H1 (cell line): Measurements from ENCODE around the gene MRM1. TPM values are rescaled to one million over a fixed set of nuclear protein-coding genes. Genes with fewer than 3 reads are reported as not detected.

Experiments used
- CTCF ChIA-PET: fragments of 300-600 bp; sonication (Branson Sonifier 250); formaldehyde crosslinking; loops from one replicate; lab custom pipeline; 2021; ENCODE audit not compliant: partially characterized antibody; lab: Charles Lee
- POLR2A ChIA-PET: fragments of 300-600 bp; sonication (Branson Sonifier 250); formaldehyde crosslinking; loops from one replicate; lab custom pipeline; 2021; ENCODE audit warnings: inconsistent platforms; ENCODE audit not compliant: partially characterized antibody; lab: Charles Lee
- DNase-seq, 2 experiments: peaks; one replicate each; pipeline versions ENCODE4 v3.0.0 to v3.0.0-alpha.2; 2010 to 2022; ENCODE audit warnings: low spot score in 2 of 2, low read depth in 1 of 2, mixed read lengths in 1 of 2
- FAIRE-seq: peaks from 2 replicates; lab custom pipeline; 2011; peaks lifted over from hg19 to GRCh38; lab: Jason Lieb, UNC
- H2AFZ ChIP-seq: 2 replicates; pipeline ENCODE4 v1.8.1; 2012; ENCODE audit warnings: low read length, inconsistent platforms
- H2AK5ac ChIP-seq: 2 replicates; pipeline ENCODE4 v1.6.1; 2013; ENCODE audit warnings: low read depth, low read length
- H2BK120ac ChIP-seq: replicated peaks from 2 replicates; pipeline ENCODE3; 2013; ENCODE audit warnings: low read depth, low read length, inconsistent platforms
- H2BK12ac ChIP-seq: 2 replicates; pipeline ENCODE4 v1.6.1; 2013; ENCODE audit warnings: low read depth, low read length
- H2BK15ac ChIP-seq: 2 replicates; pipeline ENCODE4 v1.6.1; 2013; ENCODE audit warnings: low read length
- H2BK20ac ChIP-seq: 2 replicates; pipeline ENCODE4 v1.6.1; 2013; ENCODE audit warnings: low read length
- H2BK5ac ChIP-seq: 2 replicates; pipeline ENCODE4 v1.6.1; 2013; ENCODE audit warnings: low read depth, low read length
- H3K14ac ChIP-seq: 2 replicates; pipeline ENCODE4 v1.6.1; 2013; ENCODE audit warnings: inconsistent platforms; ENCODE audit not compliant: insufficient read length
- H3K18ac ChIP-seq: 2 replicates; pipeline ENCODE4 v1.6.1; 2013; ENCODE audit warnings: low read length; ENCODE audit errors: extremely low read depth
- H3K23ac ChIP-seq: 2 replicates; pipeline ENCODE4 v1.6.1; 2013; ENCODE audit warnings: inconsistent platforms; ENCODE audit not compliant: insufficient read length
- H3K23me2 ChIP-seq: 2 replicates; pipeline ENCODE4 v1.6.1; 2013; ENCODE audit warnings: low read depth, low read length
- H3K27ac ChIP-seq: 2 replicates; pipeline ENCODE4 v1.6.1; 2011; ENCODE audit warnings: low read depth, low read length, inconsistent platforms
- H3K27me3 ChIP-seq, 4 experiments: replicated peaks in 1 of 4; 1 replicate in 1 of 4; 2 replicates in 3 of 4; pipeline versions ENCODE4 v1.6.1 to v1.8.1; 2011 to 2013; ENCODE audit warnings: low read length in 3 of 4, mild to moderate bottlenecking in 3 of 4, inconsistent platforms in 2 of 4, mixed read lengths in 2 of 4, moderate library complexity in 1 of 4; ENCODE audit not compliant: control insufficient read depth in 3 of 4, insufficient read depth in 3 of 4; ENCODE audit errors: extremely low read depth in 1 of 4
- H3K36me3 ChIP-seq, 4 experiments: 2 replicates each; pipeline versions ENCODE4 v1.6.1 to v1.8.1; 2011 to 2013; ENCODE audit warnings: mild to moderate bottlenecking in 4 of 4, low read length in 3 of 4, moderate library complexity in 2 of 4, control low read depth in 1 of 4, inconsistent platforms in 1 of 4; ENCODE audit not compliant: insufficient read depth in 4 of 4, control insufficient read depth in 2 of 4
- H3K4ac ChIP-seq: replicated peaks from 2 replicates; pipeline ENCODE3; 2013; ENCODE audit warnings: low read length, low read depth, mixed read lengths, inconsistent platforms; ENCODE audit not compliant: insufficient read length
- H3K4me1 ChIP-seq, 4 experiments: replicated peaks in 1 of 4; 1 replicate in 1 of 4; 2 replicates in 3 of 4; pipeline versions ENCODE4 v1.6.1 to v1.8.1; 2011 to 2013; ENCODE audit warnings: low read length in 3 of 4, inconsistent platforms in 2 of 4, mixed read lengths in 1 of 4; ENCODE audit not compliant: insufficient read depth in 4 of 4, control insufficient read depth in 3 of 4
- H3K4me2 ChIP-seq, 2 experiments: 2 replicates each; pipeline versions ENCODE4 v1.6.1 to v1.8.1; 2011 to 2013; ENCODE audit warnings: low read depth in 2 of 2, low read length in 2 of 2, control low read depth in 1 of 2, inconsistent platforms in 1 of 2, mild to moderate bottlenecking in 1 of 2; ENCODE audit not compliant: insufficient read depth in 1 of 2
- H3K4me3 ChIP-seq, 4 experiments: fragments of 200-600, 300-600 bp in 1 of 4; sonication (generic), shearing (Covaris generic), sonication (Bioruptor Twin) in 1 of 4; 2 replicates each; pipeline versions ENCODE4 v1.5.1 to v1.8.1; 2011 to 2016; ENCODE audit warnings: low read length in 4 of 4, low read depth in 3 of 4, control low read depth in 2 of 4, inconsistent platforms in 2 of 4, mild to moderate bottlenecking in 2 of 4, mixed read lengths in 1 of 4, moderate library complexity in 1 of 4; ENCODE audit not compliant: insufficient read depth in 2 of 4; ENCODE audit errors: extremely low read depth in 1 of 4
- H3K56ac ChIP-seq: replicated peaks from 2 replicates; pipeline ENCODE3; 2013; ENCODE audit warnings: low read depth, mild to moderate bottlenecking, mixed read lengths, low read length, inconsistent platforms; ENCODE audit not compliant: insufficient read length
- H3K79me1 ChIP-seq: 2 replicates; pipeline ENCODE4 v1.6.1; 2013; ENCODE audit warnings: low read depth, low read length, control low read depth
- H3K79me2 ChIP-seq, 2 experiments: 2 replicates each; pipeline versions ENCODE4 v1.6.1 to v1.8.1; 2012 to 2013; ENCODE audit warnings: low read length in 2 of 2, mild to moderate bottlenecking in 2 of 2, inconsistent platforms in 1 of 2; ENCODE audit not compliant: insufficient read depth in 2 of 2, control insufficient read depth in 1 of 2
- H3K9ac ChIP-seq, 4 experiments: replicated peaks in 1 of 4; 1 replicate in 1 of 4; 2 replicates in 3 of 4; pipeline versions ENCODE4 v1.6.1 to v1.8.1; 2011 to 2013; ENCODE audit warnings: low read depth in 3 of 4, low read length in 3 of 4, control low read depth in 2 of 4, mild to moderate bottlenecking in 2 of 4, moderate library complexity in 2 of 4, inconsistent platforms in 1 of 4; ENCODE audit errors: extremely low read depth in 1 of 4
- H3K9me3 ChIP-seq, 2 experiments: 2 replicates each; pipeline versions ENCODE4 v1.6.1 to v1.8.1; 2012 to 2013; ENCODE audit warnings: mild to moderate bottlenecking in 2 of 2, moderate library complexity in 2 of 2, control low read depth in 1 of 2, inconsistent platforms in 1 of 2, low read depth in 1 of 2, low read length in 1 of 2, mixed read lengths in 1 of 2; ENCODE audit not compliant: insufficient read depth in 2 of 2
- H4K20me1 ChIP-seq, 2 experiments: replicated peaks in 1 of 2; 2 replicates each; pipeline versions ENCODE3 to v1.8.1; 2011 to 2013; ENCODE audit warnings: inconsistent platforms in 2 of 2, low read length in 2 of 2, mild to moderate bottlenecking in 1 of 2; ENCODE audit not compliant: insufficient read depth in 2 of 2, control insufficient read depth in 1 of 2
- H4K5ac ChIP-seq: 2 replicates; pipeline ENCODE4 v1.6.1; 2013; ENCODE audit warnings: low read length, low read depth, mixed read lengths, inconsistent platforms; ENCODE audit not compliant: insufficient read length
- H4K8ac ChIP-seq: 2 replicates; pipeline ENCODE4 v1.8.0; 2013; ENCODE audit warnings: mild to moderate bottlenecking, moderate library complexity, low read length, inconsistent platforms; ENCODE audit not compliant: insufficient read depth; ENCODE audit errors: extremely low read depth
- H4K91ac ChIP-seq: replicated peaks from 2 replicates; pipeline ENCODE3; 2013; ENCODE audit warnings: low read length, mixed read lengths, inconsistent platforms; ENCODE audit not compliant: insufficient read length
- CBX5 ChIP-seq: fragments of 300-800, 300-1000 bp; sonication (generic); IDR thresholded peaks from 2 replicates; pipeline ENCODE4 v1.7.1; 2016; ENCODE audit warnings: antibody characterized with exemption, low read length, low read depth
- CREB1 ChIP-seq: IDR thresholded peaks from 2 replicates; pipeline ENCODE4 v1.6.1; 2012; ENCODE audit warnings: inconsistent platforms
- GABPA ChIP-seq: IDR thresholded peaks from 2 replicates; pipeline ENCODE4 v1.6.1; 2011; ENCODE audit warnings: mild to moderate bottlenecking, low read length, moderate library complexity, borderline replicate concordance; ENCODE audit not compliant: insufficient read depth
- JUND ChIP-seq: IDR thresholded peaks from 2 replicates; pipeline ENCODE4 v1.6.1; 2011; ENCODE audit warnings: mild to moderate bottlenecking, improper control_type of control experiment, low read length
- KDM5A ChIP-seq: fragments of 200-600 bp; IDR thresholded peaks from 2 replicates; pipeline ENCODE4 v1.7.1; 2012; ENCODE audit warnings: mild to moderate bottlenecking, low read length, inconsistent platforms, mixed read lengths
- POLR2A ChIP-seq, 2 experiments: IDR thresholded peaks; 1 replicate in 1 of 2; 2 replicates in 1 of 2; pipeline ENCODE4 v1.6.1; 2011; ENCODE audit warnings: low read depth in 2 of 2, low read length in 2 of 2, mild to moderate bottlenecking in 2 of 2; ENCODE audit errors: control extremely low read depth in 1 of 2
- POU5F1 ChIP-seq: IDR thresholded peaks from 2 replicates; pipeline ENCODE4 v1.6.1; 2011; ENCODE audit warnings: low read depth, mild to moderate bottlenecking, low read length, moderate library complexity
- RAD21 ChIP-seq, 2 experiments: IDR thresholded peaks in 1 of 2; conservative IDR thresholded peaks in 1 of 2; 2 replicates each; pipeline ENCODE4 v1.6.1; 2011; ENCODE audit warnings: low read depth in 2 of 2, low read length in 2 of 2, improper control_type of control experiment in 1 of 2, inconsistent platforms in 1 of 2, mild to moderate bottlenecking in 1 of 2, moderate library complexity in 1 of 2
- RFX5 ChIP-seq: IDR thresholded peaks from 2 replicates; pipeline ENCODE4 v1.6.1; 2011; ENCODE audit warnings: low read depth, low read length, improper control_type of control experiment, borderline replicate concordance
- SRF ChIP-seq: IDR thresholded peaks from 2 replicates; pipeline ENCODE4 v1.6.1; 2011; ENCODE audit warnings: mild to moderate bottlenecking, low read depth, low read length, moderate library complexity
- SUZ12 ChIP-seq: fragments of 200-600 bp; sonication (generic); IDR thresholded peaks from 2 replicates; pipeline ENCODE4 v1.6.1; 2012; ENCODE audit warnings: mild to moderate bottlenecking, inconsistent platforms, low read length, moderate library complexity, mixed read lengths
- TAF1 ChIP-seq: IDR thresholded peaks from 2 replicates; pipeline ENCODE4 v1.6.1; 2011; ENCODE audit warnings: mild to moderate bottlenecking, low read depth, low read length
- TCF12 ChIP-seq: IDR thresholded peaks from 2 replicates; pipeline ENCODE4 v1.6.1; 2011; ENCODE audit warnings: low read depth, mild to moderate bottlenecking, low read length
- WGBS, 2 experiments: shearing (Covaris generic) in 1 of 2; methylation state at CpG; one replicate each; pipeline versions ENCODE4 v1.1.6 to v1.1.7; 2013 to 2015; ENCODE audit warnings: low lambda C conversion rate in 2 of 2, mixed read lengths in 2 of 2, inconsistent platforms in 1 of 2, low coverage in 1 of 2, missing lambda C conversion rate in 1 of 2; ENCODE audit not compliant: insufficient replicate concordance in 2 of 2, insufficient coverage in 1 of 2, insufficient read length in 1 of 2; ENCODE audit errors: extremely low coverage in 1 of 2, missing lambda C conversion rate in 1 of 2; 5-methylcytosine and 5-hydroxymethylcytosine counted together
- polyA plus RNA-seq, 7 experiments: library from polyadenylated mRNA; depleted of rRNA in 3 of 7; stranded (reverse) in 5 of 7; unstranded in 2 of 7; fragments of >200 nt in 5 of 7; fragments of 200-250 nt in 2 of 7; gene quantifications; 1 replicate in 5 of 7; 2 replicates in 1 of 7; 4 replicates in 1 of 7; pipeline versions ENCODE4 v1.2.1 to v1.2.3, GENCODE V29; 2011 to 2013; ENCODE audit warnings: missing spikeins in 2 of 7, mixed read lengths in 2 of 7
- total RNA-seq: library from RNA; stranded (reverse); fragmentation: NEBNext Ultra II Directional; extraction: Animal tissue kit (Norgen Biotek cat#: 25700); gene quantifications from 2 replicates; pipeline ENCODE4 v1.2.1, GENCODE V29; 2021

MRM1 gene
- total and polyA plus RNA-seq, 2 of the 8 experiments (the other 6 are each of a cell fraction or from before 2014, with no cell fraction given) = 9.9 to 11.2 TPM

DNA sequence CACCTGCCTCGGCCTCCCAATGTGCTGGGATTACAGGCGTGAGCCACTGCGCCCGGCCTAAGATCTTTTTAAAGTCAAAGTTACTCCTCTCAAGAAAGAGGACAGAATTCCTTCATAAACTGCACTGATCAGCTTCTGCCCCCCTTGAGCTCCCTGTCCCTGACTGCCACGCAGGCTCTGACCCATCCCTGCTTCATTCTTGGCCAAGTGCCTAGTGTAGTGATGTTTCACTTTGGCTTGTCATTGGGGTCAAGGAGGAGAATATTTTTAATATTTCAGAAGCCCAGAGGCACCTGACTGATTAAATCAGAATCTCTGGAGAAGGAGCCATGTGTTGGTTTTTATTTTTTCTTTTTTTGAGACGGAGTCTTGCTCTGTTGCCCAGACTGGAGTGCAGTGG lies 9.1 kb downstream of the MRM1 start:
- H4K8ac ChIP-seq = no peak overlapping the region
- H2AFZ ChIP-seq = no peak overlapping the region
- peaks cover 0 to 8% of the 10 kb centered on the region in 2 experiments; a peak in 1 of 4 replicates for H3K79me2 ChIP-seq
- no peak overlapping the region for H2BK15ac ChIP-seq
- no peak overlapping the region for H3K23ac ChIP-seq
- no peaks in the 10 kb centered on the region for H3K9me3 ChIP-seq
- no peak overlapping the region for H3K9ac ChIP-seq
- H2BK120ac ChIP-seq = no peak overlapping the region
- H3K4me3 ChIP-seq = no peak overlapping the region
- no peak overlapping the region for H3K14ac ChIP-seq
- no peaks in the 10 kb centered on the region for H3K23me2 ChIP-seq
- peaks cover 0 to 3% (median 0%) of the 10 kb centered on the region in 4 experiments; a peak in 1 of 8 replicates for H3K36me3 ChIP-seq
- H4K20me1 ChIP-seq = peaks cover 2 to 3% of the 10 kb centered on the region in 2 experiments
- ChIA-PET POLR2A (interaction anchor here (0.6 to 1.1 kb wide), 2 partner anchors 9 to 66 kb away, joined by 3 read pairs; partner anchors contain the start of genes GGNBP2 and MRM1), CTCF (interaction anchor here (0.7 to 9.9 kb wide), 11 partner anchors 8 to 158 kb away, joined by 3 to 122 read pairs (median 4); partner anchors contain the start of gene MRM1)
- FAIRE-seq (no peak), DNase-seq (no peak)
- no peak overlapping the region for H3K4me2 ChIP-seq
- no peak overlapping the region for H3K56ac ChIP-seq
- H3K4me1 ChIP-seq = peaks cover 9 to 20% (median 16%) of the 10 kb centered on the region in 4 experiments
- no peak overlapping the region for H2BK20ac ChIP-seq
- no peak overlapping the region for H2BK12ac ChIP-seq
- no peak overlapping the region for H2BK5ac ChIP-seq
- no peak overlapping the region for H4K5ac ChIP-seq
- H2AK5ac ChIP-seq = no peak overlapping the region
- H4K91ac ChIP-seq = no peak overlapping the region
- H3K79me1 ChIP-seq = peaks cover 6% of the 10 kb centered on the region
- H3K18ac ChIP-seq = no peak overlapping the region
- no peak overlapping the region for H3K27ac ChIP-seq
- no peaks in the 10 kb centered on the region for H3K27me3 ChIP-seq
- 92% methylated on average over 6 of the region's 6 CpGs; no CpG with 5 or more reads in 1 of the 2 experiments for WGBS, 2 experiments
- H3K4ac ChIP-seq = no peak overlapping the region
- TF ChIP-seq RAD21 (IDR thresholded peaks at IDR 0.05 in 1 of 2, conservative IDR thresholded peaks at IDR 0.05 in 1 of 2; ENCODE audit: low read depth in 2 of 2, low read length in 2 of 2) (no peak), SUZ12 (no peak), GABPA (no peak), TCF12 (no peak), RFX5 (no peak), CREB1 (no peak), JUND (no peak), TAF1 (no peak), SRF (no peak), POLR2A (IDR thresholded peaks at IDR 0.05; ENCODE audit: control extremely low read depth in 1 of 2, low read depth in 2 of 2, low read length in 2 of 2) (no peak), POU5F1 (no peak), KDM5A (no peak), CBX5 (no peak)
